Neural progenitor cell (in vitro differentiated cells): ENCODE measurements around the gene CTSW. TPM values are rescaled to one million over a fixed set of nuclear protein-coding genes. Genes with fewer than 3 reads are reported as not detected.

Experiments used
- DNase-seq: peaks from one replicate; pipeline ENCODE4 v3.0.0-alpha.2; 2016; ENCODE audit warnings: low spot score
- H2AFZ ChIP-seq: fragments of 200-600 bp; sonication (generic); replicated peaks from 2 replicates; pipeline ENCODE4 v1.6.1; 2016; ENCODE audit warnings: antibody characterized with exemption
- H3F3A ChIP-seq: fragments of 200-600 bp; sonication (generic); 2 replicates; pipeline ENCODE4 v1.6.1; 2016; ENCODE audit warnings: antibody characterized with exemption, low read depth
- H3K27ac ChIP-seq: fragments of 200-600 bp; sonication (generic); 2 replicates; pipeline ENCODE4 v1.5.1; 2016; ENCODE audit warnings: mild to moderate bottlenecking
- H3K27me3 ChIP-seq: fragments of 200-600 bp; sonication (generic); 2 replicates; pipeline ENCODE4 v1.6.1; 2016; ENCODE audit warnings: mild to moderate bottlenecking, moderate library complexity
- H3K36me3 ChIP-seq: fragments of 200-600 bp; sonication (generic); 2 replicates; pipeline ENCODE4 v1.5.1; 2016
- H3K4me1 ChIP-seq: fragments of 200-600 bp; sonication (generic); 2 replicates; pipeline ENCODE4 v1.6.1; 2016; ENCODE audit warnings: mixed run types
- H3K4me2 ChIP-seq: fragments of 200-600 bp; sonication (generic); 2 replicates; pipeline ENCODE4 v1.6.1; 2016
- H3K4me3 ChIP-seq: fragments of 200-600 bp; sonication (generic); 2 replicates; pipeline ENCODE4 v1.5.1; 2016
- H3K79me2 ChIP-seq: fragments of 200-600 bp; sonication (generic); 2 replicates; pipeline ENCODE4 v1.6.1; 2016; ENCODE audit warnings: low read depth
- H3K9ac ChIP-seq: fragments of 200-600 bp; sonication (generic); 2 replicates; pipeline ENCODE4 v1.6.1; 2016
- H3K9me3 ChIP-seq: fragments of 200-600 bp; sonication (generic); 2 replicates; pipeline ENCODE4 v1.5.1; 2016; ENCODE audit warnings: low read depth
- H4K20me1 ChIP-seq: fragments of 200-600 bp; sonication (generic); 2 replicates; pipeline ENCODE4 v1.6.1; 2016; ENCODE audit warnings: low read depth
- H3K27ac Mint-ChIP-seq: 3 replicates; pipeline ENCODE4 v1.8.0; 2021; ENCODE audit warnings: mixed read lengths
- H3K27me3 Mint-ChIP-seq: 2 replicates; pipeline ENCODE4 v1.8.0; 2022; ENCODE audit warnings: low read depth, mild to moderate bottlenecking, inconsistent platforms, moderate library complexity, mixed read lengths; ENCODE audit not compliant: insufficient read depth
- H3K36me3 Mint-ChIP-seq: 3 replicates; pipeline ENCODE4 v1.8.0; 2021; ENCODE audit warnings: mixed read lengths
- H3K4me1 Mint-ChIP-seq: 3 replicates; pipeline ENCODE4 v1.8.0; 2021; ENCODE audit warnings: mixed read lengths
- H3K4me3 Mint-ChIP-seq: 3 replicates; pipeline ENCODE4 v1.8.0; 2021; ENCODE audit warnings: mild to moderate bottlenecking, moderate library complexity, mixed read lengths
- H3K9me3 Mint-ChIP-seq: 3 replicates; pipeline ENCODE4 v1.8.0; 2020; ENCODE audit warnings: mixed read lengths
- CTCF ChIP-seq: fragments of 200-600 bp; sonication (generic); IDR thresholded peaks from 2 replicates; pipeline ENCODE4 v1.5.1; 2017; ENCODE audit warnings: antibody characterized with exemption, mild to moderate bottlenecking
- EZH2 ChIP-seq: fragments of 200-600 bp; sonication (generic); IDR thresholded peaks from 2 replicates; pipeline ENCODE4 v1.6.1; 2017; ENCODE audit warnings: antibody characterized with exemption, mild to moderate bottlenecking, moderate library complexity
- EZH2phosphoT487 ChIP-seq: fragments of 200-600 bp; sonication (generic); IDR thresholded peaks from 2 replicates; pipeline ENCODE4 v1.6.1; 2017; ENCODE audit warnings: antibody characterized with exemption
- total RNA-seq: library from RNA; depleted of rRNA; stranded (reverse); fragments of >200 nt; gene quantifications from 2 replicates; pipeline ENCODE4 v1.2.3, GENCODE V29; 2015; ENCODE audit warnings: low replicate concordance

The CTSW gene
- total RNA-seq, 1 donor from 2014 or later = not detected

DNA sequence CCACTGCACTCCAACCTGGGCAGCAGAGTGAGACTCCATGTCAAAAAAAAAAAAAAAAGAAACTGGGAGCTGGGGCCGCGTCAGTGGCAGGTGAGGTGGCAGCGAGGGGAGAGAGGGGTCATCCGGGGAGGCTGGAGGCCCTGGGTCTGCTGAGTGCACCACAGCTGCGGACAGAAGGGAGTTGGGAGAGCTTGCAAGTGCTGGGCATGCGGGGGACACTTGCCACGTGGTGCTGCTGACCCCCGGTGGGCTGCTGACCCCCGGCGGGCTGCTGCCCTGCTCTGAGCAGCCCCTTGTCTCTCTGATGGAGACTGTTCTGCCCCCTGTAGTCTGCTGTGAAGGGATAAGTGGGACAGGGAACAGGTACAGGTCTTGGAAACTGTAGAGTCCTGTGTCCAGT is 42.2 kb downstream of the CTSW start:
- no peak overlapping the region for H3K27ac Mint-ChIP-seq
- Histone ChIP-seq H3K36me3 (no peaks in the 10 kb centered on the region), H3K9ac (no peak overlapping the region), H4K20me1 (peaks cover 12% of the 10 kb centered on the region), H3K79me2 (peaks cover 21% of the 10 kb centered on the region), H3K4me2 (no peak overlapping the region), H3K9me3 (no peaks in the 10 kb centered on the region), H3K27me3 (no peaks in the 10 kb centered on the region), H3K4me1 (peaks cover 10% of the 10 kb centered on the region), H2AFZ (no peak overlapping the region), H3F3A (no peaks in the 10 kb centered on the region), H3K27ac (no peak overlapping the region), H3K4me3 (no peak overlapping the region)
- peaks cover 12% of the 10 kb centered on the region for H3K4me1 Mint-ChIP-seq
- no peak for DNase-seq
- peaks cover 5% of the 10 kb centered on the region for H3K36me3 Mint-ChIP-seq
- TF ChIP-seq EZH2 = no peak
- no peak for TF ChIP-seq CTCF
- TF ChIP-seq EZH2phosphoT487 = no peak
- peaks cover 6% of the 10 kb centered on the region for H3K27me3 Mint-ChIP-seq
- H3K9me3 Mint-ChIP-seq = no peaks in the 10 kb centered on the region
- peak overlapping the region; percentile 7 for H3K4me3 Mint-ChIP-seq

DNA sequence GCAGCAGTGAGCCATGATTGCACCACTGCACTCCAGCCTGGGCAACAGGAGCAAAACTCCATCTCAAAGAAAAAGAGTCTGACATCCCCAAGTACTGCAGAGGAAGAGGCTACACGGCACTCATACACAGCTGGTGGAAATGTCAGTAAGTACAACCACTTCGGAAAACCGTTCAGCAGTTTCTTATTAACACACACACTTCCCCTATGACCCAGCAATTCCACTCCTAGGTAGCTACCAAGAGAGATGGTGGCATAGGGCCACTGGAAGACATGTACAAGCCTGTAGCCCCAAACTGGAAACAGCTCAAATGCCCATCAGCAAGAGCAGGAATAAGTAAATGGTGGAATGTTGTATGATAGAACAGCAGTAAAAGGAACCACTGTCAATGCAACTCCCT is 42.9 kb downstream of the CTSW start:
- no peaks in the 10 kb centered on the region for H3K9me3 ChIP-seq
- no peak for DNase-seq
- peaks cover 4% of the 10 kb centered on the region for H3K27me3 Mint-ChIP-seq
- H3K4me1 ChIP-seq = peaks cover 10% of the 10 kb centered on the region
- H3K9ac ChIP-seq = no peak overlapping the region
- peaks cover 12% of the 10 kb centered on the region for H4K20me1 ChIP-seq
- no peaks in the 10 kb centered on the region for H3F3A ChIP-seq
- H3K79me2 ChIP-seq = peaks cover 18% of the 10 kb centered on the region
- H3K36me3 Mint-ChIP-seq = peaks cover 5% of the 10 kb centered on the region
- H3K27me3 ChIP-seq = no peaks in the 10 kb centered on the region
- H3K4me3 Mint-ChIP-seq = peak overlapping the region; percentile 7
- H3K27ac Mint-ChIP-seq = no peak overlapping the region
- H3K27ac ChIP-seq = no peak overlapping the region
- no peaks in the 10 kb centered on the region for H3K36me3 ChIP-seq
- no peak overlapping the region for H3K4me2 ChIP-seq
- H2AFZ ChIP-seq = no peak overlapping the region
- H3K4me1 Mint-ChIP-seq = peaks cover 7% of the 10 kb centered on the region
- no peaks in the 10 kb centered on the region for H3K9me3 Mint-ChIP-seq
- no peak overlapping the region for H3K4me3 ChIP-seq
- TF ChIP-seq CTCF (no peak), EZH2 (no peak)

DNA sequence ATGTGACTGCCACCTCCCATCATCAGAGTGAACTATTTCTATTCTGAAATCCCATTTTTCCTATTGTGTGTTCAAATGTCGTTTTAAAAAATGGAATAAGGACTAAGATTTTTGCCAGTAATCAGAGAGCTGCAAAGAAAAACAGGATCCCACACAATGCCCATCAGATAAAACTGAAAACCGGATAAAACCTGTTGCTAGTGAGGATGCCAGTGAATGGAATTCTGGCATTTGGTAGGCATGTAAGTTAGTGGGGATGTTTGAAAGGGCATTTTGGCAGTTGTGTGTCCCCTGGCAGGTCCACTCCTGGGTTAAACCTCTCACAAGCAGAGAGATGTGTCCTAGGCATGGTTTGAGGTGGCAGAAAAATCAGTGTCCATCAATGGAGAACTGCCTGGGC is 45.8 kb downstream of the CTSW start:
- no peak for DNase-seq
- TF ChIP-seq EZH2 = no peak
- TF ChIP-seq CTCF = no peak
- no peak for TF ChIP-seq EZH2phosphoT487
- H3K9me3 Mint-ChIP-seq = no peaks in the 10 kb centered on the region
- H3K79me2 ChIP-seq = peaks cover 2% of the 10 kb centered on the region
- peaks cover 5% of the 10 kb centered on the region for H3K36me3 Mint-ChIP-seq
- H3K27ac Mint-ChIP-seq = no peak overlapping the region
- H4K20me1 ChIP-seq = peaks cover 7% of the 10 kb centered on the region
- H3K4me3 ChIP-seq = no peak overlapping the region
- no peak overlapping the region for H3K9ac ChIP-seq
- H3K27ac ChIP-seq = no peak overlapping the region
- H2AFZ ChIP-seq = no peak overlapping the region
- no peaks in the 10 kb centered on the region for H3K36me3 ChIP-seq
- H3K27me3 Mint-ChIP-seq = peaks cover 5% of the 10 kb centered on the region
- peaks cover 4% of the 10 kb centered on the region for H3K4me1 Mint-ChIP-seq
- H3F3A ChIP-seq = no peaks in the 10 kb centered on the region
- H3K4me1 ChIP-seq = peaks cover 1% of the 10 kb centered on the region
- H3K9me3 ChIP-seq = no peaks in the 10 kb centered on the region
- H3K27me3 ChIP-seq = no peaks in the 10 kb centered on the region
- no peak overlapping the region for H3K4me3 Mint-ChIP-seq
- no peak overlapping the region for H3K4me2 ChIP-seq
